HL-60/S4 treated with retinoic acid at 250 ng/mL for 4 days and 3 days (cell line): ENCODE data around the gene PDSS1.
"Not testable (repeated sequence)": the region's sequence is repeated elsewhere in the genome, so short reads cannot be mapped to it uniquely, and the experiment has no call there.

ENCODE experiments used
- in situ Hi-C: fragments of 300-500 bp; cut with MboI; formaldehyde crosslinking; loops from 2 replicates; pipeline ENCODE4 v1.7.0; 2022; ENCODE audit warnings: low sequenced_read_pairs

The PDSS1 gene

DNA sequence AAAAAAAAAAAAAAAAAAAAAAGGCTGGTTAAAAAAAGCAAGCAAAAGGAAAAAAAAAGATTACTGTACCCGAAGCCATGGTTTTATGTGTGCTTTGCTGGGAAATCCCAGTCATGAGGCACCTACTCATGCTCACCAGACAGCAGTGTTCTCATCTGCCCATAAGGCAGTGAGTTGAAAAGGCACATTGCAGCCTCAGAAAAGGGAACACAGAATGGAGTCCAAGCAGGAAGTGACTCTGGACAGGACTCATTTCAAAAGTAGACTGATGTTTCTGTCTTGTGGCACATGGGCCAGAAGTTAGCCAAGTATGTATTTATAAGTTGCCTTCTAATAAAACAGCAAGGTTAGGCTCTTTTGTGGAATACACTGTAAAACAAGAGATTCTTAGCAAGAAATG, 40.2 kb downstream of the PDSS1 start:
- in situ Hi-C loops, result no loop called here

DNA sequence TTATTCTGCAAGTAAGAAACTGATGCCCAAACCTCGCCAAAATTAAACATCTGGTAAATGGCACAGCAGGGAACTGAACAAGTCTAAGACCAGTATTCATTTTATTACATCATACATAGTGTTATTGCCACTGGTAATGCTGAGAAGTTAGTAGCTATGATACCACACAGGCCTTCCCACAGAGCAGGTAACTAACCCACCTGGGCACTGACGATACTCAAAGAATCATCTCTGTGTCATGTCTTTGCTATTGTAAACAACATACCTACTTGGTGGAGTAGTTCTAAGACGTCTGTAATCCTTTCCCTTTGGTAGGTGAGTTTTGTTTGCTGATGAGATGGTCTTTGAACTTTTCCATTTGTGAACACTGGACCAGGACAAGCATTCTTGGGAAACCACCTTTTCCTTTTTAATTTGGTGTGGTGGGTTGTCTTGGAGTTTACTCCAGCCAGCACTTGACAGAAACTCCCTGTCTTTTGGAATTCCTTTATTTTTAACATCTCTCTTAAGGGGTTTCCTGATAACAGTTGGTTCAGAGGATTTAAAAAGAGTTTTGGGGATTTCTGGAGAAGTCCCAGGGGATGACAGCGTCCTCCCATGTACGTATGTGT, 40.9 kb downstream of the PDSS1 start:
- in situ Hi-C loops, result no loop called here

DNA sequence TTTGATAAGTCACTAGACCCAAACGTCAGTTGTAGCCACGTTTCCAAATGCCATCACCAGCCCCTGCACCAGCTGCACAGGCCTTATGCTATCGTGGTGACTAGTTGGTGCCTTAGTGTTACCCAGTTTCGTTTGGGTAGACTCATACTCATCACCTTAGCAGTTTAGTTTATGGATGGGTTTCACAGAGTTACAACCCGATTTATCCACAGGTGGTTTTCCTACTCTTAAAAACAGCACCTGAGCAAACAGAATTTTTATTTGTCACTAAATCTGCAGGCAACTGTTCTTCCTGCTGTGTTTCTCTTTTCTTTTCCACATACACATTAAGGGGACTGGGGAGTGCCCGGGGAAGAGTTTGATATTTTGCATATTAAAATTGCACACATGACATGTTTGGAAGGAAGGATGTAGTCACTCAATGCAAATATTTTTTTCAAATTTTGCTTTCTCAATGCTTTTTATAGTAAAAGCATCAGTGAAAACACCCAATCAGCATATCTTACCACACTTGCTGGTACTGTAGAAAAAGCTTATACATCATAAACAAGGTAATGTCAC, 41.6 kb downstream of the PDSS1 start:
- in situ Hi-C loops, result no loop called here

DNA sequence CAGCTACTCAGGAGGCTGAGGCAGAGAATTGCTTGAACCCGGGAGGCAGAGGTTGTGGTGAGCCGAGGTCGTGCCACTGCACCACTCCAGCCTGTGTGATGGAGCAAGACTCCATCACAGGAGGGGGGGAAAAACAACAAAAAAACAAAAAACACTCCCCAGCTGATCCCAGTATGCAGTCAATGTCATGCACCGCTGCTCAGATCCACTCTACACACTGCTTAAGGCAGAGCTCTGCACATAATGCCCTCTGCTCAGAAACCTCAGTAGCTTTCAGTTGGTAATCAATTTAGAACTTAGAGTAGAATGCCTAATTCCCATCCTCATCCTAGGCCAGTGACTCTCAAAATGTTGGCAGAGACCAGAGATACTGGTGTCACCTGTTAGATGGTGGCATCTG, 43.9 kb downstream of the PDSS1 start:
- in situ Hi-C loops, result no loop called here

DNA sequence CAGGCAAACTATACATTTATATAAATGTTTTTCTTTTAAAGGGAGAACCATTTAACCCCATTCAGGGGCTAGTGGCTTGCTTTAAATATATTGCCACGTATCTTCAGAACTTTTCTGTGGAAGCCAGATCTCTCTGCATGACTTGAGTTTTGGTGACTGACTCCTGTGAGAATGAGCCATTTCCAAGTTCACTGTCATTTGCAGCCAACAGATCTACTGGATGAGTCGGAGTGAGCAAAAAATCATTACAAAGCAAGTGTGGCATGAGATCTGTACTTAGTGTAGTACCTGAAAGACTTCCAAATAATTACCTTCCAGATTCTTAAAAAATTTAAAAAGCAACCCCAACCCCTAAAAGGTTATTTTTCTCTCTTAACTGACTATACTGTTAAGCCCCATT, 45.6 kb downstream of the PDSS1 start:
- in situ Hi-C loops, result no loop called here

DNA sequence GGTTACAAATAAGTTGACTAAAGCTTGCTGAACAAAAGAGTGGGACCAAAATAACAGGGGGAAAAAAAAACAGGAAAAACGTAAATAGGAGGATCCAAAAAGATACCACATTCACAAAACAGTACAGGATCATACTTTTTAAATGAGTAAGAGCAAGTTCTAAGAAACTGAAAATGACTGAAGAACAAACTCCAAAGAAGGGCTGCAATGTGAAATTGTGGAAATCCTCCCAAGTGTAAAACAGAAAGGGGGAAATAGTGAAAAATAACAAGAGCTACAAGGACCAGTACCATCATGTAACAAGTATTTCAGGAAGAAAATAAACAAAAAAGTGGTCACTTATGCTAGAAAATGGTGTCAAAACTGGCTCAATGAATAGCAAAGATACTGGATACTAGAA, 46.3 kb downstream of the PDSS1 start:
- in situ Hi-C loops, result no loop called here

DNA sequence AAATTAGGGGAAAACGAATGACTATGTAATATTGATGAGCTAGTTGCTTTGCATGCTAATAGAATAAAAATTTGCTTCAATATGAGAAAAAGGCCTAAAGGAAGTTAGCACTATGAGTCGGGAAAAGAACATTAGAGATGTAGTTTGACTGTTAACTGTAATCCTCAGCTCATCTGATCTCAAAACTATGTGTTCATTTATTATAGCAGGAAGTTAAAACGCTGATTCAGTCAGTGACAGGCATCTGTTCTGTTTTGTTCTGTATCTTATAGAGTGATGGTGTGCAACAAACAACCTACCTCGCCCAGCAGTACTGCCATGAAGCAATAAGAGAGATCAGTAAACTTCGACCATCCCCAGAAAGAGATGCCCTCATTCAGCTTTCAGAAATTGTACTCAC, 48.6 kb downstream of the PDSS1 start:
- in situ Hi-C loops, result no loop called here

DNA sequence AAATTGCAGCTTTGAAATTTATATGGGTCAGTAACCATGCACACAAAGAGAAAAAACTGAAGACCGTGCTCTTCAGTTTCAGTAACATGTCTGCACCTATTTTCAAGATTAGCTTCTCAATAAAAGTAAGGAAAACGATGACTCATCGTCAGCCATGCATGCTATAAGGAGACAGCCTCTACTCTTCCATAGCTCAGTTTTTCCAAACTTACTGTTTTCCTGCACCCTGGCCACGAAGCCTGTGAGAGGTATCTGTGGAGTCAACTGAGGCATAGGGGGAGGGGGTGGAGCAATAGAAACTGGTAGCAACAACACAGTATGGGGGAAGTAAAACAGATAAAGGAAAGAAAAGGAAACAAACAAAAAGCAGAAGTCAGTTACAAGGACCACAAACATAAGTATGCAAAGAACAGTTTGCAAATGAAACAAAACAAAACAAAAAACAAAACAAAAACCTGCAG, 58.0 kb downstream of the PDSS1 start:
- in situ Hi-C loops, result no loop called here

DNA sequence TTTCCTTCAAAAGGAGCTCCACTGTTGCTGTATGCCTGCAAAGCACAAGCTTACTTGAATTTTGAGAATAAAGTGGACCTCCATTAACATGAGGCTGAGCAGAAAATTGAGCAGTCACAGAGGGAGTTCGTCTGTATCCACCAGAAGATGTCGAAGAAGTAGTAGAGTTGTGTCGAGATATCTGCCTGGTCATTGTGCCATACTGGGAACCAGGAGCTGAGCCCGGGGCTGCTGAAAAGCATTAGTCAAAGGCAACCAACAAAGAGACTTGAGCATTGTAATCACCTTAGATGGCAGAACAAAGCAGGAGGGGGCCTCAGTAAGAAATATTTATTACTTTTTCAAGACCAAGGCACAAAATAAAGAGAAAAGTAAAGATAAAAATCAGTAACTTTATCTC, 61.5 kb downstream of the PDSS1 start:
- in situ Hi-C loops, result no loop called here

DNA sequence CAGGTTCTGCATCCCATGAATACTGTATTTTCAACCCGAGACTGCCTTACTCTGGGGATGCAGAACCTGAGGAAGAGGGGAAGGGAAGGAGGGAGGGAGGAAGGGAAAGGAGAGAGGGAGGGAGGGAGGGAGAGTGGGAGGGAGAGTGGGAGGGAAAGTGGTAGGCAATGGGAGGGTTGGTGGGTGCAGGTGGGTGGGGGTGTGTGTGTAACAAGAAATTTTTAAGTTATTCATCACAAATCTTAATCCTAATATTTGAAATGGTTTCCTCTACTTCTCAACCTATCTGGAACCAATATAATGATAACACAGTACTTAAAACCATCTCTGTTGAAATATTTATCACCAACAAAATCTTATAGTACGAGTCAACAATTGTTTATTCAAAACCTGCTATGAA, 68.0 kb downstream of the PDSS1 start:
- in situ Hi-C loops, result no loop called here

DNA sequence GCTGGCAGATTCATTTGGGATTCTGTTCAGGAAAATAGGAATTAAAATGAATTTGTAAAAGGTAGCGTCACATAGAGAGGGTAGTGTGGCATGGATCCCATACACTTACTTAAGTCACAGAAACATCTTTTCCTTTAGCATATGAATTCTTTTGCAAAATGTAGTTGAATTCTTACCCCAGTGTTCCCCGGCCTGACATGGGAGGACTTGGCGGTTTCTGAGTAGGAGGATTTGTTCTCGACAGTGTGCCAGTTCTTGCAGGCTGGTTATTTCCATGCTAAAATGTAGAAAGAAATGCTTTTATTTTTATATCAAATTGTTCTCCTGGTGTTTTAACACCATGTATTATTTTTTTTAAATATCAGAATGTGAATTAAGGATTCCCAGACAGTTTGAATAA, 72.6 kb downstream of the PDSS1 start:
- in situ Hi-C loops, result no loop called here

DNA sequence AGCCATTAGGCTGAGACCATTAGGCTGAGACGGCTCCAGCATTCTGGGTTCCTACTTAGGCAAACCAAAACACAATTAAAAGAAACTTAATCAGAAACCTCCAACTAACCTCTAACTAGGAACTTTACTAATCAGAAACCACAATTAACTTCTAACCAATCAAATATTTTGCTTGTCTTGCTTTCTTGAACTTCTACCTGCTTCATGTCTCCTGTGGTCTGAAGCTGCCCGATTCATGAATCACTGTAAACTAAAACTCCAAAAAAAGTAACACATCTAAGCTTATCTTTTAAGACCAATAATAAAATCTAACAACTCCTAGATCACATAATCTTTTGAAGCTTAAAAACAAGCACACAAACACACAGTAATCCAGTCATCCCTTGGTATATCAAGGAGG, 76.1 kb downstream of the PDSS1 start:
- in situ Hi-C loops, result no loop called here

DNA sequence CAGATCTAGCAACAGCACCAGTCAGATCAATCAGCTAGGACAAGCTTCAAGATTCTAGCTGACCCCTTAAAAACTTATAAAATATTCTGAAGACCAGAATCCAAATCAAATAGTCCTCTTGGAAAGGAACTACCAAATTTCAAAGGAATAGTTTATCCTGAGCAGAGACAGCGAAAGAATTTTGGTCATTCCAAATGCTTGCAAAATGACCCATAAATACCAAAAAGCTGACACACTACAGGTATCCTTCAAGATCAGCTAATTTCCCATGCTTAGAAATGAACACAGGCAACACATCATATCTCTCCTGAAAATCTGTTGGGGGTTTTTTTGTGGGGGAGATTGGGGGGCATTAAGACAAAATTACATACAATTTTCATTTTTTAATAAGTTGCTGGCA, 78.8 kb downstream of the PDSS1 start:
- in situ Hi-C loops, result no loop called here

DNA sequence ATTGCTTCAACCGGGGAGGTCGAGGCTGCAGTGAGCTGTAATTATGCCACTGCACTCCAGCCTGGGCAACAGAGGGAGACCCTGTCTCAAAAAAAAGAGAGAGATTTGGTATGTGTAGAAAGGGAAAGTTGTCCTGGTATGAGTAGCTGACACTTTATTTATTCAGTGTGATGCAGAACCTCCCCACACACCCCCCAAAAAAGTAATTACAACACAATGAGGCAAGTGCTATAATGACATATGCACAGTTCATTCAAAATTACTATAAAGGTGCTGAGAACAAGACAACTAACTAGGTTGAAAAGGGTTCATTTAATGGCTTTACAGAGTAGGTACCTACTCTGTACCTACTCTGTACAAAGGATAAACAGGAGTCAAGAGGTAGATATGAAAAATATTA, 80.2 kb downstream of the PDSS1 start:
- in situ Hi-C loops, result no loop called here

DNA sequence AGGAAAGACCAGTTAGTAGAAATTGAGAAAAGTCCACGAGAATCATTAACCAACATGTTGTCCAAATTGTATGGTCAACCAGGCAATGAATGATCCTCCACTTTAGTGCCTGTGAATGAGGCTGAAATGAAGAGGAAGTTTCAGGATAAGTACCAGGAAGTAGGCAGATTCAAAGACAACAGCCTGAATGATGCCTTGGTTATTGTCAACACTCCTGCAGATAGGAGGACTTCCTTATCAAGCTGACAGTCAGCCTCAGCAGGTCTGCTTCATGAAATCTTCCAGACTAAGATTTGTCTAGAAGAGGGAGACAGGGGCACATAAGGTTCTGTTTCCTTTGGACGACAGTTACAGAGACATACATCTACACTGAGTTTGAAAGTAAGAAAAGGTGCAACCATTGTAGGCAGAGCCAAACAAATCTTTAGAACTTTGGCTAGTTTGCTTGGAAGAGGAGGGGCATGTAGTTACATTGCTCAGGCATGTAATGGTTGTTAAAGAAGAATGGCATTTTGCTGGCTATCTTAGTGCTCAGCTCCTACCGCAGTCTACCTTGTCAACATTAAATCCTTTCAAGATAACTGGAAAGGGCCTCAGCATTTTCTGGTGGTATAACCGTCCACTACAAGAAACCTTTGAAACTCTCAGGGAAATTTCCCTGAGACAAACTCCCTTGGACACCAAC, 81.8 kb downstream of the PDSS1 start:
- in situ Hi-C loops, result no loop called here

DNA sequence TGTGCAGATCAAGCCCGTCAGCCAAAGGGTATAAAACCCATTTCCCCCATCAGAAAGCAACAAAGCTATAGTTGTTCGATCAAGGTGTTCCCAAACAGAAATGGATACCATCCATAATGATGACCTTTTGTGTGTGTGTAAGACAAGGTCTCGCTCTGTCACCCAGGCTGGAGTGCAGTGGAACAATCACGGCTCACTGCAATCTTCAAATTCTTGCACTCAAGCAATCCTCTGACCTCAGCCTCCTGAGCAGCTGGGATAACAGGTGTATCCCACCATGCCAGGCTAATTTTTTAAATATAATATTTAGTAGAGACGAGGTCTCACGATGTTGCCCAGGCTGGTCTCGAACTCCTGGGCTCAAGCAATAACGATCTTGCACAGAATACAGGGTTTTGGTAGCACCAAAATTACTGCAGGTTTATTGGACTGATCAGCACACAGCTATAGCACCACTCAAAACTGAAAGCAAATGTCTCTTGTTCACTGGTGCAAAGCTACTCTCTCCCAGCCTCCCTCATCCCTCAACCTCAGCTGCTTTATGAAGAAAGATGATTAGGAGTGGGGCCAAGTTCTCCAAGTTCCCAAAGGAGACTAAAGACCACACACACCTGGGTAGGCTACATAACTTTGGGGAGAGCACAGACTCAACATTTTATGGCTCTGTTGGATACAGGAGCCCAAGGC, 82.7 kb downstream of the PDSS1 start:
- in situ Hi-C loops, result no loop called here

DNA sequence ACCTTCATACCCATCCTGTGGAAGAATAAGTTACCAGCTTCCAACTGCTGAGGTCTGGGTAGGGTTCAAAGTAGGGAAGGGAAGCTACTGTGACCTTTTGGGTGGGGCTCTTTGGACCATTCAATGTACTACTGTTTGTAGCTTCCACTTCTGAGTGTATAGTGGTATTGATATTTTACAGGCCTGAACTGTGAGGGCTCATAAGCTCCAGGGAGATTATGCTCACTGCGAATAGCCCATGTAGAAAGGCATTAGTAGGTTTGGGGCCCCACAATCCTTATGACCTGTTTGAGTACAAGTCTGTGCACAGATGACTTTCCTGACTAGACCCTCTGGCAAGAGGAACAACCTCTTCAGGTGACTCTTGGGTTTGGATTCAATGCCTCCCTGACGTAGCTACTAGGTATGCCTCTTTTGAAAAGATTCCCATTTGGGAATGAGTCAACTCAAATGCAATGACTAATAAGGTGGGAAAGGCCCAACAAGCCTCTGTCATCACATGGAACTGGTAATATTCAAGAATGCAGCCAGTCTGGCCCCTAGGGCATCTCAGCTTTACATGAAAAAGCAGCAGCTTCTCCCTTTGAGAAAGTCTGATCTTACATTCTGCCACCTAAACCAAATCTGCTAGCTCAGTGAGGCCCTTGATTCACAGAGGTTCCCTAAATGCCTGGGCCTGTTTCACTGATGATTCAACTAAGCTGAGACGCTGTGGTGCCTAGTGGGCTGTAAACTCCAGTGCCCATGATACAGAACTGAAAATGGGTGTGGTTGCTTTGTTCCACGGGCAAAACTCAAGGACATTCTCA, 83.5 kb downstream of the PDSS1 start:
- in situ Hi-C loops, result no loop called here

DNA sequence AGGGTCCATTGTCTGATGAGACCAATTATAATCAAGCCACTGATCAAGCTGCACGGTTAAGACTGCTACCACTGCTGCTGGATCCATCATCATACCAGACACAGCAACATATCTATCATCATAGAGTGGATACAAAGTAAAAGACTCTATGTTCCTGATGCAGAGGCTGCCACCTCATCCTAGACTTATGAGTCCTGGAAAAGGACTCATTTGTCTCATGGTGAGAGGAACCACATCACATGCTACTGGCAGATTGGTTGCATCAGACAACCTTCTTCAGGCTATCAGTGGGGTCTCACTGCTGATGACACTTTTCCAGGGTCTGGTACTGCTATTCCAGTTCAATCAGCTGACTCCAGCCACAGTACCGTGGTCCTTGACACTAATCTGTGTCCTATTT, 84.3 kb downstream of the PDSS1 start:
- in situ Hi-C loops, result no loop called here

DNA sequence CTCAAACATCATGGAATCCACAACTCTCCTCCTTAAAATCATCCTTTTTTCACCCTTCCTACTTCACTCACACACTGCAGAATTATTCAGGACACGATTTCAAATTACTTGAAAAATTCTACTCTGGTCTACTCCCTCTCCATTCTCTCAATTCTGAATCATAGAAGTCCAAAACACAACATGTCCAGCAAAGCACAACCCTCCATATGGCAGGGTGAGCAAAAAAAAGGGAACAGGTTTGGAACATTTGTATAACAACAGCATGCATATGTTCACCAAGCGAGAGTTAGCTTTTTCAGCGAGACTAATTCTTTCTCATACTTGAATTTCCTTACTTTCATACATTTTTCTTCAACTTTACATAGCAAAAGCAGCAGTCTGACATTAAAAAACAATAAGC, 89.9 kb downstream of the PDSS1 start:
- in situ Hi-C loops, result no loop called here

DNA sequence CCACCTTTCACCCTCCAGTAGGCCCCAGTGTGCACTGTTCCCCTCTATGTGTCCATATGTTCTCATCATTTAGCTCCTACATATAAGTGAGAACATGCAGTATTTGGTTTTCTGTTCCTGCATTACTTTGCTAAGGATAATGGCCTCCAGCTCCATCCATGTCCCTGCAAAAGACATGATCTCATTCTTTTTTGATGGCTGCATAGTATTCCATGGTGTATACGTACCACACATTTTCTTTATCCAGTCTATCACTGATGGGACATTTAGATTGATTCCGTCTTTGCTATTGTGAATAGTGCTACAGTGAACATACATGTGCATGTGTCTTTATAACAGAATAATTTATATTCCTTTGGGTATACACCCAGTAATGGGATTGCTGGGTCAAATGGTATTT, 92.3 kb downstream of the PDSS1 start:
- in situ Hi-C loops, result not testable (repeated sequence)
